ENCODE results near the gene UBE2I. TPM values are rescaled to one million over a fixed set of nuclear protein-coding genes. Genes with fewer than 3 reads are reported as not detected.
A peak's percentile ranks its signal among the peaks of the same experiment; 100 is the strongest.

UBE2I gene
- total RNA-seq, 1 experiment from 2014 or later, result 290 TPM

- Mint-ChIP-seq H3K27me3 (ENCODE audit: low read depth) (no peaks in the 10 kb centered on the region), H3K4me3 (peak overlapping the region in 1 of 2 experiments; percentile 4; a peak in 1 of 5 replicates), H3K36me3 (ENCODE audit: insufficient read depth in 1 of 3, low read depth in 3 of 3) (peaks cover 1 to 11% (median 7%) of the 10 kb centered on the region in 3 experiments; a peak in 5 of 7 replicates), H3K27ac (no peak overlapping the region; a peak in 1 of 7 replicates), H3K4me1 (peaks cover 4 to 9% of the 10 kb centered on the region in 2 experiments), H3K9me3 (no peaks in the 10 kb centered on the region; a peak in 1 of 5 replicates)
- Histone ChIP-seq H3K23me2 (ENCODE audit: insufficient read length, low read depth, low read length, poor library complexity, severe bottlenecking) (peaks cover 3% of the 10 kb centered on the region), H3K56ac (ENCODE audit: insufficient read length, low read depth, low read length) (no peak overlapping the region), H2BK120ac (ENCODE audit: low read depth, low read length, poor library complexity, severe bottlenecking) (no peak overlapping the region), H3T11ph (ENCODE audit: low read length) (no peak overlapping the region), H3K23ac (ENCODE audit: insufficient read length, low read depth, low read length) (no peak overlapping the region), H3K27me3 (ENCODE audit: insufficient read depth, low read length) (no peaks in the 10 kb centered on the region), H2BK15ac (ENCODE audit: low read depth, low read length) (no peak overlapping the region), H4K20me1 (ENCODE audit: control insufficient read depth, insufficient read depth, insufficient read length) (no peaks in the 10 kb centered on the region), H3K9me3 (ENCODE audit: control insufficient read depth, low read depth, low read length) (no peaks in the 10 kb centered on the region), H3K14ac (ENCODE audit: insufficient read depth, low read length) (no peak overlapping the region), H2AK5ac (ENCODE audit: insufficient read length, low read length) (no peak overlapping the region), H3K4ac (ENCODE audit: low read depth, low read length) (no peak overlapping the region), H2AFZ (ENCODE audit: low read length) (no peak overlapping the region), H4K91ac (ENCODE audit: insufficient read length, low read depth, low read length) (no peak overlapping the region), H4K8ac (replicated peaks; ENCODE audit: insufficient read length, low read depth, low read length) (no peak overlapping the region), H3K4me2 (ENCODE audit: insufficient read depth, insufficient read length, low read length) (no peak overlapping the region), H3K4me1 (ENCODE audit: insufficient read depth, low read length) (no peaks in the 10 kb centered on the region), H2BK12ac (ENCODE audit: insufficient read length, low read depth, low read length) (no peak overlapping the region), H3K79me1 (ENCODE audit: insufficient read depth, low read depth, low read length, poor library complexity, severe bottlenecking) (no peaks in the 10 kb centered on the region), H3K9ac (ENCODE audit: extremely low read depth, insufficient read length, low read length) (no peak overlapping the region), H4K5ac (ENCODE audit: insufficient read length, low read depth, low read length) (no peak overlapping the region), H2BK5ac (ENCODE audit: insufficient read length, low read length) (no peak overlapping the region), H3K79me2 (ENCODE audit: insufficient read depth, low read length) (peaks cover 2% of the 10 kb centered on the region; the same call in 1 of the 2 replicates), H3K18ac (ENCODE audit: insufficient read length, low read depth, low read length) (no peak overlapping the region), H2BK20ac (ENCODE audit: low read depth, low read length, poor library complexity, severe bottlenecking) (no peak overlapping the region), H3K27ac (ENCODE audit: insufficient read length, low read depth, low read length) (no peak overlapping the region)
- DNase-seq, result no peak
- no peak for TF ChIP-seq CTCF (conservative IDR thresholded peaks at IDR 0.05)
- no CpG with 5 or more reads among the region's 49 CpGs for WGBS (ENCODE audit: extremely low coverage, insufficient read length, low lambda C conversion rate)
Measured at GRCh38 chr16:1354815-1355540, 45.5 kb downstream of the UBE2I start.

All from H9 (cell line).